BLaER1 treated with 17β-estradiol and CSF1 and Interleukin-3, amounts not matched to agents 10 nM and 100 nM (cell line): Measurements from ENCODE around the gene DISC1.
A peak's percentile ranks its signal among the peaks of the same experiment; 100 is the strongest.
"Not testable (repeated sequence)": the region's sequence is repeated elsewhere in the genome, so short reads cannot be mapped to it uniquely, and the experiment has no call there.

Experiments
- H3K27ac ChIP-seq, 11 experiments: shearing (Covaris generic); formaldehyde crosslinking; 2 replicates each; pipeline ENCODE4 v1.8.1; 2022
- H3K27me3 ChIP-seq, 11 experiments: shearing (Covaris generic); formaldehyde crosslinking; 2 replicates each; pipeline ENCODE4 v1.8.1; 2022
- H3K36me3 ChIP-seq, 11 experiments: shearing (Covaris generic); formaldehyde crosslinking; 2 replicates each; pipeline ENCODE4 v1.8.1; 2022
- H3K4me1 ChIP-seq, 10 experiments: shearing (Covaris generic); formaldehyde crosslinking; 2 replicates each; pipeline ENCODE4 v1.8.1; 2022
- H3K4me2 ChIP-seq, 11 experiments: shearing (Covaris generic); formaldehyde crosslinking; 2 replicates each; pipeline ENCODE4 v1.8.1; 2022
- H3K4me3 ChIP-seq, 10 experiments: shearing (Covaris generic); formaldehyde crosslinking; 2 replicates each; pipeline ENCODE4 v1.8.1; 2022
- H3K9ac ChIP-seq, 11 experiments: shearing (Covaris generic); formaldehyde crosslinking; 2 replicates each; pipeline ENCODE4 v1.8.1; 2022
- H3K9me3 ChIP-seq, 11 experiments: shearing (Covaris generic); formaldehyde crosslinking; replicated peaks in 1 of 11; 2 replicates each; pipeline ENCODE4 v1.8.1; 2022
- H4K20me1 ChIP-seq, 11 experiments: shearing (Covaris generic); formaldehyde crosslinking; 2 replicates each; pipeline ENCODE4 v1.8.1; 2022
- Cebpa-rat ChIP-seq, 11 experiments: shearing (Covaris generic); IDR thresholded peaks; 2 replicates each; pipeline ENCODE4 v1.8.1; 2022

Gene DISC1

GRCh38 chr1:231653632-231654031 lies 27.0 kb downstream of the DISC1 start:
- Histone ChIP-seq H3K4me3 (no peak overlapping the region), H3K36me3 (peaks cover 0 to 39% (median 4%) of the 10 kb centered on the region in 11 experiments; a peak in 10 of 22 replicates), H3K27me3 (no peaks in the 10 kb centered on the region), H3K27ac (no peak overlapping the region), H4K20me1 (peaks cover 0 to 3% (median 0%) of the 10 kb centered on the region in 11 experiments; a peak in 3 of 22 replicates), H3K4me2 (peak overlapping the region in 6 of 11 experiments; percentile 1 to 64 (median 56); a peak in 10 of 22 replicates), H3K9me3 (peaks cover 23 to 76% (median 38%) of the 10 kb centered on the region in 11 experiments), H3K9ac (no peak overlapping the region), H3K4me1 (peaks cover 0 to 21% (median 8%) of the 10 kb centered on the region in 10 experiments; a peak in 12 of 20 replicates)
- TF ChIP-seq Cebpa-rat (IDR thresholded peaks at IDR 0.05): no peak

DNA sequence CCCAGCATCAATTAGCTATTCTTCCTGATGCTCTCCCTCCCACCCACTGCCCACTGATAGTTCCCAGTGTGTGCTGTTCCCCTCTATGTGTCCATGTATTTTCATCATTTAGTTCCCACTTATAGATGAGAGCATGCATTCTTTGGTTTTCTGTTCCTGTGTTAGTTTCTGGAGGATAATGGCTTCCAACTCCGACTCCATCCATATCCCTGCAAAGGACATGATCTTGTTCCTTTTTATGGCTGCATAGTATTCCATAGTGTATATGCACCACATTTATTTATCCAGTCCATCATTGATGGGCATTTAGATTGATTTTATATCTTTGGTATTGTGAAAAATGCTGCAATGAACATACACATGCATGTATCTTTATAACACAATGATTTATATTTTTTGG lies 30.2 kb downstream of the DISC1 start:
- H4K20me1 ChIP-seq: peaks cover 0 to 3% (median 0%) of the 10 kb centered on the region in 11 experiments; a peak in 2 of 22 replicates
- H3K4me1 ChIP-seq: peaks cover 0 to 17% (median 8%) of the 10 kb centered on the region in 10 experiments; a peak in 12 of 20 replicates
- peaks cover 0 to 56% (median 4%) of the 10 kb centered on the region in 11 experiments; a peak in 14 of 22 replicates for H3K36me3 ChIP-seq
- no peak overlapping the region for H3K4me3 ChIP-seq
- peaks cover 48 to 86% (median 56%) of the 10 kb centered on the region in 11 experiments for H3K9me3 ChIP-seq
- no peak overlapping the region for H3K9ac ChIP-seq
- no peak for TF ChIP-seq Cebpa-rat (IDR thresholded peaks at IDR 0.05)
- H3K4me2 ChIP-seq: no peak overlapping the region
- no peak overlapping the region for H3K27ac ChIP-seq
- H3K27me3 ChIP-seq: no peaks in the 10 kb centered on the region

- peaks cover 61 to 88% (median 68%) of the 10 kb centered on the region in 11 experiments for H3K9me3 ChIP-seq
- H3K27ac ChIP-seq, H3K9ac ChIP-seq, H3K4me3 ChIP-seq, H3K4me2 ChIP-seq, H4K20me1 ChIP-seq, H3K27me3 ChIP-seq: not testable (repeated sequence)
- H3K4me1 ChIP-seq: peaks cover 0 to 23% (median 9%) of the 10 kb centered on the region in 10 experiments; a peak in 14 of 20 replicates
- peaks cover 8 to 53% (median 15%) of the 10 kb centered on the region in 11 experiments; a peak in 20 of 22 replicates for H3K36me3 ChIP-seq
Observed at GRCh38 chr1:231658223-231658622, 31.6 kb downstream of the DISC1 start.

GRCh38 chr1:231660198-231660597 lies 33.6 kb downstream of the DISC1 start:
- Histone ChIP-seq H3K4me2 (0 out of 22 replicates have a peak overlapping the region, but pooled peaks of 1 of the 11 experiments have one; percentile 18), H3K36me3 (peaks cover 8 to 49% (median 14%) of the 10 kb centered on the region in 11 experiments; a peak in 20 of 22 replicates), H3K9ac (no peak overlapping the region), H3K4me3 (0 out of 20 replicates have a peak overlapping the region, but pooled peaks of 1 of the 10 experiments have one; percentile 13), H3K27me3 (no peaks in the 10 kb centered on the region), H4K20me1 (peaks cover 0 to 10% (median 0%) of the 10 kb centered on the region in 11 experiments; a peak in 1 of 22 replicates), H3K9me3 (peaks cover 66 to 89% (median 78%) of the 10 kb centered on the region in 11 experiments), H3K4me1 (peaks cover 0 to 22% (median 6%) of the 10 kb centered on the region in 10 experiments; a peak in 10 of 20 replicates), H3K27ac (no peak overlapping the region)
- no peak for TF ChIP-seq Cebpa-rat (IDR thresholded peaks at IDR 0.05)

DNA sequence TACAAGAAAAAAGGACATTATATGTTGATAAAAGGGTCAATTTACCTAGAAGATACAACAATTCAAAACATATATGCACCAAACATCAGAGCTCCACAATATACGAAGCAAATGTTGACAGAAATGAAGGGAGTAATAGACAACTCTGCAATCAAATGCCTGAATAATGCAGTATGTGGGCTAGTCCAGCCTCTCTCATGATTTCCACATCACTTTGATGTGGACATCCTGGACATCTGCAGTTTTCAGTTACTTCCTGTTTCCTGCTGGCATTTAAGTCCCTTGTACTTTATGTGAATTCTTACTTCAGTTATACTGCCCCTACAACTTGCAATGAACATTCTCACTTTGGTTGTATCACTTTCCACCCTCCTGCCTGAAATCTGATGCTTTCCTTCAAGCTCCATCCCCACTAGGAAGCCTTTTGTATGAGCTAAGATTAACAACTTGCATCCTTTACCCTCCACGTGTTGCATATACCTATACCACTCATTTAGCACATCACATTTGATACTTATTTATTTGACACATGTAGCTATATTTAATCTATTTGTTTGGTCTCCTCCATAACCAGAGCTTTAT lies 36.7 kb downstream of the DISC1 start:
- Histone ChIP-seq H3K4me1 (peaks cover 0 to 29% (median 6%) of the 10 kb centered on the region in 10 experiments; a peak in 10 of 20 replicates), H3K9me3 (peaks cover 50 to 64% (median 57%) of the 10 kb centered on the region in 11 experiments), H3K27me3 (no peaks in the 10 kb centered on the region), H3K27ac (peak overlapping the region in 2 of 11 experiments; percentile 24 to 25; a peak in 2 of 22 replicates), H3K9ac (no peak overlapping the region), H3K4me2 (peak overlapping the region in 6 of 11 experiments; percentile 19 to 42 (median 34); a peak in 9 of 22 replicates), H4K20me1 (peaks cover 0 to 10% (median 0%) of the 10 kb centered on the region in 11 experiments; a peak in 2 of 22 replicates), H3K4me3 (no peak overlapping the region), H3K36me3 (peaks cover 8 to 45% (median 14%) of the 10 kb centered on the region in 11 experiments; a peak in 19 of 22 replicates)
- TF ChIP-seq Cebpa-rat (IDR thresholded peaks at IDR 0.05): no peak

DNA sequence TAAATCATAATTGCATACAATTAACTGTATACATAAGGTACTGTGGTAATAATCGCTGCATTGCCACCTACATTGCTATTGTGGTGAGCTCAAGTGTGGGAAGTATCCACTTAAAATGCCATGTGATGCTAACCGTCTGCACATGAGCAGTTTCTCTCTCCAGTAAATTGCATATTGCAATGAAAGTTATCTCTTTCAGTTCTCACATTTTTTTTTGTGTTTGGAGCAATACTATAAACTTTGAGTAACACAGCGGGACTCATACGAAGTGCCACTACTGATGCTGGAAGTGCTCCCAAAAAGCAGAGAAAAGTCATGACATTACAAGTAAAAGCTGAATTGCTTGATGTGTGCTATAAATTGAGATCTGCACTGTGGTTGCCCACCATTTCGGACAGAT lies 38.5 kb downstream of the DISC1 start:
- peaks cover 0 to 33% (median 6%) of the 10 kb centered on the region in 10 experiments; a peak in 10 of 20 replicates for H3K4me1 ChIP-seq
- H3K4me2 ChIP-seq: no peak overlapping the region
- TF ChIP-seq Cebpa-rat (IDR thresholded peaks at IDR 0.05): no peak
- peaks cover 53 to 64% (median 62%) of the 10 kb centered on the region in 11 experiments for H3K9me3 ChIP-seq
- H4K20me1 ChIP-seq: peaks cover 0 to 10% (median 0%) of the 10 kb centered on the region in 11 experiments; a peak in 2 of 22 replicates
- H3K4me3 ChIP-seq: no peak overlapping the region
- peaks cover 8 to 52% (median 16%) of the 10 kb centered on the region in 11 experiments; a peak in 20 of 22 replicates for H3K36me3 ChIP-seq
- H3K27me3 ChIP-seq: no peaks in the 10 kb centered on the region
- no peak overlapping the region for H3K27ac ChIP-seq
- H3K9ac ChIP-seq: no peak overlapping the region

DNA sequence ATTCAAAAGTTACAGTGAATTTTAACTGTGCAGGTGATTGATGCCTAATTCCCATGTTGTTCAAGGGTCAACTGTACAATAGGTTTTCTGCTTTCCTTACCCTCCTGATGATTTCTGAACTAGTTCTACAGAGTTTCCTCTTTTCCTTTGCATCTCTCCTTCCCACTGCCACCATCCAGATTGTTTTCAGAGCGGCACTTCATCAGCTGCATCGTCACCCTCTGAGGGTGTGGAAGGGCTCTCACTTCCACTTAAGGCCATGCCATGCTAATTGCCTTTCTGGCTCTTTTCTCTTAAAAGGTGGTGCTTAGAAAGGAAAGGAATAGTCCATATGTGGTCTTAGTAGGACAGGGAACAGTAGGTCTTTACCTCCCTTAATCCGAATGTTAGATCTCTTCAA lies 39.1 kb downstream of the DISC1 start:
- no peak overlapping the region for H3K27ac ChIP-seq
- H3K27me3 ChIP-seq: no peaks in the 10 kb centered on the region
- peaks cover 0 to 33% (median 6%) of the 10 kb centered on the region in 10 experiments; a peak in 10 of 20 replicates for H3K4me1 ChIP-seq
- TF ChIP-seq Cebpa-rat (IDR thresholded peaks at IDR 0.05): no peak
- 0 out of 22 replicates have a peak overlapping the region, but pooled peaks of 1 of the 11 experiments have one; percentile 5 for H3K4me2 ChIP-seq
- no peak overlapping the region for H3K9ac ChIP-seq
- peaks cover 0 to 10% (median 0%) of the 10 kb centered on the region in 11 experiments; a peak in 2 of 22 replicates for H4K20me1 ChIP-seq
- H3K4me3 ChIP-seq: no peak overlapping the region
- peaks cover 53 to 64% (median 62%) of the 10 kb centered on the region in 11 experiments for H3K9me3 ChIP-seq
- H3K36me3 ChIP-seq: peaks cover 8 to 52% (median 20%) of the 10 kb centered on the region in 11 experiments; a peak in 20 of 22 replicates

GRCh38 chr1:231666220-231666936 lies 39.8 kb downstream of the DISC1 start:
- H3K36me3 ChIP-seq: peaks cover 8 to 52% (median 18%) of the 10 kb centered on the region in 11 experiments; a peak in 19 of 22 replicates
- no peak for TF ChIP-seq Cebpa-rat (IDR thresholded peaks at IDR 0.05)
- H4K20me1 ChIP-seq: peaks cover 0 to 10% (median 0%) of the 10 kb centered on the region in 11 experiments; a peak in 2 of 22 replicates
- H3K4me3 ChIP-seq: no peak overlapping the region
- H3K27ac ChIP-seq: no peak overlapping the region
- no peak overlapping the region for H3K9ac ChIP-seq
- no peak overlapping the region for H3K4me2 ChIP-seq
- H3K27me3 ChIP-seq: no peaks in the 10 kb centered on the region
- peaks cover 53 to 64% (median 62%) of the 10 kb centered on the region in 11 experiments for H3K9me3 ChIP-seq
- H3K4me1 ChIP-seq: peaks cover 0 to 33% (median 6%) of the 10 kb centered on the region in 10 experiments; a peak in 10 of 20 replicates
